Lower leg skin (tissue), 3 donors: ENCODE measurements around the gene KIF21B.

Experiments used
- POLR2A ChIP-seq, 2 donors: fragments of 450-650 bp; IDR thresholded peaks; one replicate each; pipeline ENCODE4 v1.6.1; 2016 to 2017; ENCODE audit warnings: antibody characterized with exemption in 2 of 2, mild to moderate bottlenecking in 1 of 2, moderate library complexity in 1 of 2
- TF ChIP-seq, protein P1 (sequence below), 3 donors: fragments of 450-650 bp; IDR thresholded peaks; one replicate each; pipeline ENCODE4 v1.5.1; 2016; ENCODE audit warnings: antibody characterized with exemption in 3 of 3, mild to moderate bottlenecking in 3 of 3, moderate library complexity in 2 of 3

DNA sequence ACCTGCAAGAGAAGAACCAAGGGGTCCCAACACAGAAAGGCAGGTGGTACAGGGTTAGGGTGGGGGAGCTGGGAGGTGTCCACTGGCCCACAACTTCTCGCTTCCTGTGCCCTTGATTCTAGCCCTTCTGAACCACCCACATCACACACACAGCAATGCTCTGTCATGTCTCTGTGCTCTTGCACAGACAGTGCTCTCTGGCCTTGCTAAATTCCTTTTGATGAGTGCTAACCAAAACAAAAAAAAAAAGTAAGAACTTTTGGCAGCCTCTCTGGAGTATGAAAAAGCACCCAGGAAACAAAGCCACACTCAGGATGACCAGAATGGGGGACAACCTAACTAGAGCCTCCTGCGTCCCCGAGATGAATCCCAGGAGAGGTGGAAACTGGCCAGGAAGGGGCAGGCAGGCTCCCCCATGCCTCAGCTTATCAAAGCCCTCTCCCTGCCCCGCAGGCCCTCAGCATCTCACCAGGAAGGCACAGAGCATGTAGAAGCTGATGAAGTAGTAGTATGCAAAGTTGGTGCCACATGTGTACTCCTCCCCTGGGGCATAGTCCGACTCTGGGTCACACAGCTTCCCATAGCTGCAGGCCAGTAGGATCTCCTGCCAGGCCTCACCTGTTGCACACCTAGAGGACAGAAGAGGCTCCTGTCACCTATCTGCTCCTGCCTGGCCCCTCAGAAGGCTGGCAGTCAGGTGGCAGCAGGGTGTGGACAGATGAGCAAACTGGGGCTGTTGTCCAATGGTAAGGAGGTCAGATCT, 27.2 kb upstream of the KIF21B start:
- TF ChIP-seq, protein P1, sequence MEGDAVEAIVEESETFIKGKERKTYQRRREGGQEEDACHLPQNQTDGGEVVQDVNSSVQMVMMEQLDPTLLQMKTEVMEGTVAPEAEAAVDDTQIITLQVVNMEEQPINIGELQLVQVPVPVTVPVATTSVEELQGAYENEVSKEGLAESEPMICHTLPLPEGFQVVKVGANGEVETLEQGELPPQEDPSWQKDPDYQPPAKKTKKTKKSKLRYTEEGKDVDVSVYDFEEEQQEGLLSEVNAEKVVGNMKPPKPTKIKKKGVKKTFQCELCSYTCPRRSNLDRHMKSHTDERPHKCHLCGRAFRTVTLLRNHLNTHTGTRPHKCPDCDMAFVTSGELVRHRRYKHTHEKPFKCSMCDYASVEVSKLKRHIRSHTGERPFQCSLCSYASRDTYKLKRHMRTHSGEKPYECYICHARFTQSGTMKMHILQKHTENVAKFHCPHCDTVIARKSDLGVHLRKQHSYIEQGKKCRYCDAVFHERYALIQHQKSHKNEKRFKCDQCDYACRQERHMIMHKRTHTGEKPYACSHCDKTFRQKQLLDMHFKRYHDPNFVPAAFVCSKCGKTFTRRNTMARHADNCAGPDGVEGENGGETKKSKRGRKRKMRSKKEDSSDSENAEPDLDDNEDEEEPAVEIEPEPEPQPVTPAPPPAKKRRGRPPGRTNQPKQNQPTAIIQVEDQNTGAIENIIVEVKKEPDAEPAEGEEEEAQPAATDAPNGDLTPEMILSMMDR (IDR thresholded peaks at IDR 0.05) = no peak
- TF ChIP-seq POLR2A (IDR thresholded peaks at IDR 0.05) = no peak
